A673 (cell line): ENCODE results near the gene KCND3. TPM values are rescaled to one million over a fixed set of nuclear protein-coding genes. Genes with fewer than 3 reads are reported as not detected.
"Not testable (repeated sequence)": the region's sequence is repeated elsewhere in the genome, so short reads cannot be mapped to it uniquely, and the experiment has no call there.

Experiments
- BruUV-seq: library from RNA; stranded (reverse); fragments of 400-500 nt; replicated peaks from 2 replicates; lab custom pipeline; 2021; lab: Mats Ljungman, UMichigan
- CTCF ChIA-PET: fragments of 300-600 bp; sonication (Branson Sonifier 250); formaldehyde crosslinking; loops from one replicate; lab custom pipeline; 2022; ENCODE audit warnings: antibody characterized with exemption; lab: Charles Lee
- POLR2A ChIA-PET: fragments of 300-600 bp; sonication (Branson Sonifier 250); formaldehyde crosslinking; loops from one replicate; lab custom pipeline; 2022; ENCODE audit warnings: antibody characterized with exemption; ENCODE audit not compliant: low non-redundant PET; lab: Charles Lee
- DNase-seq: peaks from one replicate; pipeline ENCODE4 v3.0.0-alpha.2; 2015; ENCODE audit warnings: low spot score
- H3K27ac ChIP-seq: fragments of 200-600 bp; sonication (generic); 2 replicates; pipeline ENCODE4 v1.5.1; 2016; ENCODE audit warnings: mixed run types, low read depth, mild to moderate bottlenecking, mixed read lengths, antibody characterized with exemption, low read length; ENCODE audit not compliant: poor library complexity, severe bottlenecking
- H3K27me3 ChIP-seq: fragments of 200-600 bp; sonication (generic); replicated peaks from 2 replicates; pipeline ENCODE4 v1.6.1; 2017; ENCODE audit warnings: mixed run types, low read depth, mild to moderate bottlenecking, mixed read lengths, antibody characterized with exemption, low read length; ENCODE audit not compliant: insufficient read depth, poor library complexity
- H3K36me3 ChIP-seq: fragments of 200-600 bp; sonication (generic); 2 replicates; pipeline ENCODE4 v1.6.1; 2016; ENCODE audit warnings: mixed run types, mild to moderate bottlenecking, mixed read lengths, antibody characterized with exemption, low read length; ENCODE audit not compliant: insufficient read depth, poor library complexity, severe bottlenecking
- H3K4me1 ChIP-seq: fragments of 200-600 bp; sonication (generic); 2 replicates; pipeline ENCODE4 v1.6.1; 2017; ENCODE audit warnings: mixed run types, mild to moderate bottlenecking, mixed read lengths, antibody characterized with exemption, low read length; ENCODE audit not compliant: insufficient read depth, poor library complexity, severe bottlenecking
- H3K4me3 ChIP-seq: fragments of 200-600 bp; sonication (generic); 2 replicates; pipeline ENCODE4 v1.5.1; 2016; ENCODE audit warnings: low read depth, mixed run types, mild to moderate bottlenecking, mixed read lengths, low read length; ENCODE audit not compliant: poor library complexity, severe bottlenecking
- H3K9me3 ChIP-seq: fragments of 200-600 bp; sonication (generic); 2 replicates; pipeline ENCODE4 v1.6.1; 2016; ENCODE audit warnings: mixed run types, low read depth, mild to moderate bottlenecking, mixed read lengths, antibody characterized with exemption, low read length; ENCODE audit not compliant: poor library complexity, severe bottlenecking
- CTCF ChIP-seq: fragments of 300-800, 200-600 bp; sonication (generic); conservative IDR thresholded peaks from 2 replicates; pipeline ENCODE4 v1.5.1; 2017; ENCODE audit warnings: low read depth, mild to moderate bottlenecking, antibody characterized with exemption, low read length, moderate library complexity, mixed read lengths
- EZH2 ChIP-seq: fragments of 200-600 bp; sonication (generic); IDR thresholded peaks from 2 replicates; pipeline ENCODE4 v1.6.1; 2017; ENCODE audit warnings: borderline replicate concordance, low read depth, mild to moderate bottlenecking, mixed read lengths, antibody characterized with exemption, low read length; ENCODE audit not compliant: poor library complexity, severe bottlenecking
- intact Hi-C: fragments of 100-400 bp; cut with micrococcal nuclease; formaldehyde crosslinking; loops from one replicate; pipeline ENCODE4 v1.10.0; 2022; ENCODE audit not compliant: unreplicated experiment
- total RNA-seq: library from RNA; stranded (reverse); gene quantifications from 2 replicates; pipeline ENCODE4 v1.2.3, GENCODE V29; 2021

Gene KCND3
- total RNA-seq, 1 experiment from 2014 or later: not detected

- Histone ChIP-seq H3K27ac (no peak overlapping the region), H3K4me3 (no peak overlapping the region), H3K9me3 (no peaks in the 10 kb centered on the region), H3K27me3 (peaks cover 19% of the 10 kb centered on the region), H3K36me3 (no peaks in the 10 kb centered on the region), H3K4me1 (no peaks in the 10 kb centered on the region)
- DNase-seq: no peak
- TF ChIP-seq EZH2 (no peak), CTCF (no peak)
- POLR2A ChIA-PET: no interaction called here
- BruUV-seq: no TSS peak
- intact Hi-C loops: no loop called here
- CTCF ChIA-PET: no interaction called here
Observed at GRCh38 chr1:111802984-111803383, 186.5 kb downstream of the KCND3 start.

- no peak for TF ChIP-seq CTCF
- H3K4me1 ChIP-seq: no peaks in the 10 kb centered on the region
- no peak for DNase-seq
- no peak overlapping the region for H3K4me3 ChIP-seq
- ChIA-PET POLR2A (no interaction called here), CTCF (no interaction called here)
- H3K27me3 ChIP-seq: peaks cover 14% of the 10 kb centered on the region
- H3K36me3 ChIP-seq: no peaks in the 10 kb centered on the region
- no TSS peak for BruUV-seq
- H3K27ac ChIP-seq: no peak overlapping the region
- intact Hi-C loops: no loop called here
- H3K9me3 ChIP-seq: no peaks in the 10 kb centered on the region
Observed at GRCh38 chr1:111802110-111802509, 187.4 kb downstream of the KCND3 start.

GRCh38 chr1:111801071-111801850 is 188.2 kb downstream of the KCND3 start:
- Histone ChIP-seq H3K27me3 (peaks cover 9% of the 10 kb centered on the region), H3K27ac (no peak overlapping the region), H3K36me3 (no peaks in the 10 kb centered on the region), H3K4me3 (no peak overlapping the region), H3K9me3 (no peaks in the 10 kb centered on the region), H3K4me1 (no peaks in the 10 kb centered on the region)
- POLR2A ChIA-PET: no interaction called here
- intact Hi-C loops: no loop called here
- no peak for DNase-seq
- TF ChIP-seq CTCF (no peak), EZH2 (no peak)
- CTCF ChIA-PET: no interaction called here
- BruUV-seq: no TSS peak

- H3K9me3 ChIP-seq, H3K36me3 ChIP-seq, CTCF ChIA-PET, H3K27ac ChIP-seq, H3K4me1 ChIP-seq, BruUV-seq, DNase-seq, POLR2A ChIA-PET, H3K4me3 ChIP-seq, H3K27me3 ChIP-seq: not testable (repeated sequence)
- intact Hi-C loops: loop anchor here (5.0 kb wide), 1 partner anchor 193 kb away; no protein-coding TSS in a partner anchor
Observed at GRCh38 chr1:111799722-111800121, 189.7 kb downstream of the KCND3 start.
